Adipose tissue (tissue), 3 donors: ENCODE data around the gene CACNA2D3. TPM values are rescaled to one million over a fixed set of nuclear protein-coding genes. Genes with fewer than 3 reads are reported as not detected.
"Not testable (repeated sequence)": the region's sequence is repeated elsewhere in the genome, so short reads cannot be mapped to it uniquely, and the experiment has no call there.

Experiments
- H3K27ac ChIP-seq: one replicate; pipeline ENCODE4 v1.5.1; 2013; ENCODE audit warnings: low read depth, low read length
- WGBS, 3 donors: extraction: QIAGEN DNeasy Blood & Tissue Kit; methylation state at CpG; one replicate each; pipeline ENCODE4 v1.1.7; 2013; 5-methylcytosine and 5-hydroxymethylcytosine counted together
- polyA plus RNA-seq, 3 donors: library from polyadenylated mRNA; stranded (reverse); fragments of 200-250 nt; gene quantifications; one replicate each; pipeline ENCODE4 v1.2.3, GENCODE V29; 2013
- donor health status: healthy with polysubstance abuse.
- donor health status: Bipolar disorder and iron deficiency.
- donor health status: healthy.

Gene CACNA2D3
- polyA plus RNA-seq, 3 donors = 0.08 to 3.0 (median 0.30) TPM

GRCh38 chr3:54639790-54640372 is 517.5 kb downstream of the CACNA2D3 start:
- WGBS, 3 donors = 23 to 42% (median 38%) methylated on average over 12 of the region's 12 CpGs

DNA sequence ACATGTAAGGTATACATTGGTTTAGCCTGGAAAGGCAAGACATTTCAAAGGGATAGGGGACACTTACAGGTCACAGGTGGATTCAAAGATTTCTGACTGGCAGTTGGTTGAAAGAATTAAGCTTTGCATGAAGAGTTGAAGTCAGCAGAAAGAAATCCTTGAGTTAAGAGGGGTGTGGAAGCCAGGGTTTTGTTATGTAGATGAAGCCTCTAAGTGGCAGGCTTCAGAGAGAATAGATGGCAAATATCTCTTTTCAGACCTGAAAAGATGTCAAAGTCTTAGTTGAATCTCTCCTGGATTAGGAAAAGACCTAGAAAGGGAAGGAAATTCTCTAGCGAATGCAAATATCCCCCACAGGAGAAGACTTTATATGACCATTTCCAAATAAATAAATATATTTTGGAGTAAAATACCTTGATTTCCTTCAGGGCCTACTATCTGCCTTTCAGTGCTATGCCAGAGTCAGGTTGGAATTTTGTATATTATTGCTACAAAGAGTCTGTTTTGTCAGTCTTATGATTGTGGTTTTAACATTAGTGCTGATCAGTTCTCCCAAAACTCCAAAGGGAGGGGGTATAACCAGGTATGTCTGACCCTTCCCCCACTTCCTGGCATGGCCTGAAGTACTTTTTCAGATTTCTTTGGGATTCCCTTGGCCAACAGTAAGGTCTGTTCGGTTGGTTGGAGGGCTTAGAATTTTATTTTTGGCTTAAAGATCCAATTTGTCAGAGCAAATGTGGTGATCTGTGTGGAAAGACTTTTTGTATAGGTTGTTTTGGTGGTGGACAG is 519.1 kb downstream of the CACNA2D3 start:
- H3K27ac ChIP-seq = no peak overlapping the region
- WGBS, 3 donors = 60 to 71% (median 61%) methylated on average over 2 of the region's 2 CpGs

More at GRCh38 chr3:54639790-54640372, 517.5 kb downstream of the CACNA2D3 start:
- H3K27ac ChIP-seq = not testable (repeated sequence)

GRCh38 chr3:54642147-54642546 is 519.8 kb downstream of the CACNA2D3 start:
- no peak overlapping the region for H3K27ac ChIP-seq
- 82 to 94% (median 91%) methylated on average over 6 of the region's 6 CpGs for WGBS, 3 donors

GRCh38 chr3:54647721-54648120 is 525.4 kb downstream of the CACNA2D3 start:
- no peak overlapping the region for H3K27ac ChIP-seq

GRCh38 chr3:54649551-54649950 is 527.2 kb downstream of the CACNA2D3 start:
- no peak overlapping the region for H3K27ac ChIP-seq

- no peak overlapping the region for H3K27ac ChIP-seq
- WGBS, 3 donors = 67 to 73% (median 72%) methylated on average over 6 of the region's 6 CpGs
Measured at GRCh38 chr3:54653456-54654195, 531.3 kb downstream of the CACNA2D3 start.

DNA sequence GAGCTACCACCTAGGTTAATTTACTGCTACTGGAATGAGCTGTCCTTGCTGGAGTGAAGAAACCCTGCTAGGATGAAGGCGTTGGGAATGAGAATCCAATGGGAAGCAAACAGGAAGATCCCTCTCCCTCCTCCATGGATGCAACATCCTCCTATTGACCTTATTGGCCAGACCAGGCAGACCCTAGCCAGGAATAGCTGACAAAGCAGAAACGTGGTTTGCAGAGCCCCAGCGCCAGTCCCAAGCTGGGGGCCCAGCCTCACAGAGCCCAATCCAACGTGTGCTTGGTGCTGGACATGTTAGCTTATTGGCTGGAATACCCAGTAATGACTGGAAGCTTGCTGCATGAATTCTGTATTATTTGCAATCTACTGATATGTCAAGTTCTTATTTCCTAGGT is 532.4 kb downstream of the CACNA2D3 start:
- no peak overlapping the region for H3K27ac ChIP-seq

GRCh38 chr3:54659347-54659746 is 537.0 kb downstream of the CACNA2D3 start:
- H3K27ac ChIP-seq = no peak overlapping the region
- 61 to 76% (median 71%) methylated on average over 3 of the region's 3 CpGs for WGBS, 3 donors

More for the DNA sequence above, 532.4 kb downstream of the CACNA2D3 start:
- 46 to 78% (median 70%) methylated on average over 4 of the region's 4 CpGs for WGBS, 3 donors

DNA sequence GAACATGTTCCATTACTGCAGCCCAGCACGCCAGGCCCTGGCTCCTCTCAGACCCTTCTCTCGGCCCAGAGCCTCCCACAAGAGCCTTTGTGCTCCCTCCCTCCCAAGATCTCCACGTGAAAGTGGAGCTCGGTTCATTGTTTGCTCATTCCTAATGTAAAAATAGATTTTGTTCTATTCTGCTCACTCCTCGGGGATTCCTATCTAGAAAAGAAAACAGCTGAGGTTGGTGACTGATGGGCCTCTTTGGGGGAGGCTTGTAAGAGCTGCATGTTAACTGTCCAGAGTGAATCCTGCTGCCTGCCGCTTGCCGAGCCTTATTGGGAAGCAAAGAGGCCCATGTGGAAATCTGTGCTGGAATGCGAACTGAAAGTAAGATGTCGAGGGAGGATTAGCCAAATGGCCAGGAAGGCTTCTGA is 538.4 kb downstream of the CACNA2D3 start:
- H3K27ac ChIP-seq = no peak overlapping the region
- WGBS, 3 donors = 41 to 52% (median 48%) methylated on average over 9 of the region's 9 CpGs

GRCh38 chr3:54661151-54661550 is 538.8 kb downstream of the CACNA2D3 start:
- 53 to 64% (median 60%) methylated on average over 3 of the region's 3 CpGs for WGBS, 3 donors
- H3K27ac ChIP-seq = no peak overlapping the region

DNA sequence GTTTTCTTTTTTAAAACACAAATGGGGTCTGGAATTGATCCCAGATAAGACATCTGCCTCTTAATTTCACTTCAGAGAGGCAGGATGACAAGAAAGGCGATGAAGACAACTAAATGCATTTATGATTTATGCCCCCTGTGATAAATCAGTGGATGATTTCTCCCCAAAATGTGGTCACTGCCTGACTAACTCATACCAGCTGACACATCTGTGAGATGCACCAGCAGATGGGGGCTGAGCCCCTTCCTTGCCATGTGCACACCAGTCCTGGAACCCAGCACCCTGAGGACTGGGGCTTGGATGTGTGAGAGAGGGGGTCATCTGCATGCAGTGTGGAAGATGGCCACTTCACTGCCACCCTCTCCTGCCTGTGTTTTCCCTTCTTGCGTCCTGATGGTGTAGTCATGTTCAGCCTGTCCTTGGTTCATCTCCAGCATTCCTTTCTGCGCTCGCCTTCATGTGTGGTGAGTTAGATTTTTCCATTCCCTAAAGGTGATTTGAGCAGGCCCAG is 541.2 kb downstream of the CACNA2D3 start:
- no peak overlapping the region for H3K27ac ChIP-seq
- WGBS, 3 donors = 75 to 90% (median 81%) methylated on average over 4 of the region's 4 CpGs

- WGBS, 3 donors = 86 to 93% (median 88%) methylated on average over 8 of the region's 8 CpGs
Measured at GRCh38 chr3:54665016-54665600, 542.8 kb downstream of the CACNA2D3 start.

GRCh38 chr3:54668236-54668635 is 545.9 kb downstream of the CACNA2D3 start:
- no peak overlapping the region for H3K27ac ChIP-seq
- WGBS, 3 donors = 55 to 85% (median 81%) methylated on average over 3 of the region's 3 CpGs

More at GRCh38 chr3:54665016-54665600, 542.8 kb downstream of the CACNA2D3 start:
- H3K27ac ChIP-seq = no peak overlapping the region

DNA sequence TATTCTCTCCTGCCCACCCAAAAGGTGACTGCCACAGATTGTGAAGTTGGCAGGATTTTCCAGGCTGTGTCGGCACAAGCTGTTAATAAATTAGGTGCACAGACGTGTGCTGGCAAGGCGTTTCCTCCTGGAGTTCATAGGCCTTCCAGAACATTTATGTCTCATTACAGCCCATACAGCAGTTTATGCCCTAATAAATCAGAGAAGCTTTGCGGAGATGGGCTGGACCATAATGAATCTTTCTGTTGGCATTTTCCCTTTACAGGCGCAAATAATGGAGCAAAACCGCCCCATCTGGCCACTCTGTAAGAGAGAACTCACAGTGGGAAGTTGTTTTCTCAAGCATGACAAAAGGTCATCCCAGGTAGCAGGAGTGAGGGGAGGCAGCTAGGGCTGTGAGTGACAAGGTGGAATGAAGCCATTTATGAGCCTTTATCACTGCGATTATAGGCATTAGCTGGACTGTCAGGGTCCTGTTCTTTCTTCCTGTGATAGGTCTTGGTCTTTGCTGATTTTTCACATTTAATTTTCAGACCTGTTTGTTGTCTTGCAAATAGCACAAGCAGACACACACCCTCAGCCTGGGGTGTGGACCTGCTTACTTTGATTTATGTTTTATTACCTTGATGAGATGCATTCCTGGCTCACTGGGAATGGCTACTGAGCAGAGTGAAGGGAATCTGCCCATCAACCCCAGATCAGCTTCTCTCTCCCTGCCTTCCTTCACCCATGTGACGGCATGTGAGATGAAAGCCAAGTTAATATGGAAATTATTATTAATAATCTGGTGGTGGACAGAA is 548.0 kb downstream of the CACNA2D3 start:
- 58 to 61% (median 61%) methylated on average over 8 of the region's 8 CpGs for WGBS, 3 donors
- no peak overlapping the region for H3K27ac ChIP-seq

GRCh38 chr3:54671511-54671910 is 549.2 kb downstream of the CACNA2D3 start:
- WGBS, 3 donors = 8 to 28% (median 25%) methylated on average over 2 of the region's 2 CpGs
- no peak overlapping the region for H3K27ac ChIP-seq

DNA sequence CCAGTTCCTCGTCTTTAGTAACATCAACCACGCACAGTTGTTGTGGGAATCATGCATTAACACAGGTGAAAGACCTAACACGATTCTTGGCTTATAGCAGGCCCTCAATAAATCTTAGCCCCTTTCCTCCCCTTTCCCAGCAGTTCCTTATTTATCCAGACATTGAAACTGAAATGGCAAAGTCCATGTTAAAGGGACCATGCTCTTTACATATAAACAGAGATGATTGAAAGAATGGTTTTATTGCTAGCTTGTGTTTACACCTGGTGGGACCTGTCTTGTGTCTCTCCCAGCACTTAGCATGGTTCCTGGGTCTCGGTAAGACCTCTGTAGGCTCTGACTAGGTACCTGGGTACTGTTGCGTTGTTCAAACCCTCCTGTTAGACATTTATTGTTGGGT is 553.7 kb downstream of the CACNA2D3 start:
- WGBS, 3 donors = 74 to 79% (median 76%) methylated on average over 5 of the region's 5 CpGs
- H3K27ac ChIP-seq = no peak overlapping the region

GRCh38 chr3:54681706-54682105 is 559.4 kb downstream of the CACNA2D3 start:
- no peak overlapping the region for H3K27ac ChIP-seq
- 75 to 91% (median 88%) methylated on average over 6 of the region's 6 CpGs for WGBS, 3 donors

GRCh38 chr3:54685213-54685612 is 562.9 kb downstream of the CACNA2D3 start:
- H3K27ac ChIP-seq = no peak overlapping the region
- WGBS, 3 donors = 79 to 90% (median 83%) methylated on average over 2 of the region's 2 CpGs
